GM10847 (cell line): ENCODE measurements around the gene MAGI2.

ENCODE experiments used
- POLR2A ChIP-seq: IDR thresholded peaks from 2 replicates; pipeline ENCODE4 v1.6.1; 2011; ENCODE audit not compliant: insufficient read length; ENCODE audit errors: extremely low read depth

Gene MAGI2

DNA sequence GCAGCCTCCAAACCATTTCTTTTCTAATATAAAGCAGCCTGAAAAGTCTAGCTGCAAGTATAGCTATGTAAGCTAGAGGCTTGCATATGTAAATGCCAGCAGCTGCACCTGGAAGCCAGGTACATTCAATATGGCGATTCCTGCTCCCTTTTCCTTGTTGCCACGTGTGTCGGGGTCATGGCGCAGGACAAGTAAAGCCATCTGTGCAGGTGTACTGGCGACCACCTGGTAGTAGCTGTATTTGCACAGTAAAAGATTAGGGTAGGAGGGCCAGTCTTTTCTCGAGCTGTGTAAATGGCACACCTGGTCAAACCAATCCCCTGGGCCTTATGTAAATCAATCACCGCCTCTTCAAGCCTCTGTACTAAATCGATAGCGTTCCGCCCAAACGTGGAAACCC, 484.5 kb downstream of the MAGI2 start:
- TF ChIP-seq POLR2A = no peak

DNA sequence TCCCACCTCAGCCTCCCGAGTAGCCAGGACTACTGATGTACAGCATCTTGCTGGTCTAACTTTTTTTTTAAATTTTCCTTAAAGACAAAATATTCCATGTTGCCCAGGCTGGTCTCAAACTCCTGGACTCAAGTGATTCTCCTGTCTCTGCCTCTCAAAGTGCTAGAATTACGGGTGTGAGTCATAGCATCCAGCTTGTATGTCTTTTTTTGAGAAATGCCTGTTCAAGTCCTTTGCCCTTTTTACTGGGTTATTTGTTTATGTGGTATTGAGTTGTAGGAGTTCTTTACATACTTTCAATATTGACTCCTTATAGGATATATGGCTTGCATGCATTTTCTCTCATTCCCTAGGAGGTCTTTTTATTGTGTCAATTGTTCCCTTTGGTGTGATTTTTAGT, 486.4 kb downstream of the MAGI2 start:
- no peak for TF ChIP-seq POLR2A

DNA sequence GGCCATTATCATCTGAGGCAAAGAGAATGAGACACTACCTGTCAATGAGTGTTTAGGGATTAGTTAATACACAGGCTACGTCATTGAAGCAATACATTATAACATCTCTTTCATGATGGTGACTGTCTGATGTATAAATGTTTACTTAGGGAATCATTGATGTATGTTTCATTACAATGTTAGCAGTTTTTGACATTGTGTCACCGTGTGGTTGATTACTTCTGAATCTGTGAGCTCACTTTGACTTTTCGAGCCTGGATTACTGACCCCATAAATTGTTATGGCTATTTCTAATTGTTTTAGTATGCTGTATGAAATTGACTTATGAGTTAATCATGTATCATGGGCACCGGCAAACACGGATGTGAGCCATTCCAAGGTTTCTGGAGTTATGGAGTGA, 494.0 kb downstream of the MAGI2 start:
- no peak for TF ChIP-seq POLR2A

DNA sequence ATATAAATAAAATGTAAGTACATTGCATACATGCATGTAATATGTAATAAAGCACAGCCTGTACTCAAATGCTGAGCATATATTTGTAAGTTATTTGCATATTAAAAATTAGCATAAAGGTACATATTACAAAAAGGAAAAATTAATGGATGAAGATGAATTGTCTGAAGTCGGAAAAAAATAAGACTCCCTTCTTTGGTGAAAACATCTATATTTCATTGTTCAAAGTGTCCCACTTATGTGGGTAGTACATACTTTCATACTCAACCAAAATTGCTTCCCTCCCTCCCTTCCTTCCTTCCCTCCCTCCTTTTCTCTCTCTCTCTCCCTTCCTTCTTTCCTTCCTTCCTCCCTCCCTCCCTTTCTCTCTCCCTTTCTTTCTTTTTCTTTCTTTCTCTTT, 498.1 kb downstream of the MAGI2 start:
- TF ChIP-seq POLR2A = no peak

DNA sequence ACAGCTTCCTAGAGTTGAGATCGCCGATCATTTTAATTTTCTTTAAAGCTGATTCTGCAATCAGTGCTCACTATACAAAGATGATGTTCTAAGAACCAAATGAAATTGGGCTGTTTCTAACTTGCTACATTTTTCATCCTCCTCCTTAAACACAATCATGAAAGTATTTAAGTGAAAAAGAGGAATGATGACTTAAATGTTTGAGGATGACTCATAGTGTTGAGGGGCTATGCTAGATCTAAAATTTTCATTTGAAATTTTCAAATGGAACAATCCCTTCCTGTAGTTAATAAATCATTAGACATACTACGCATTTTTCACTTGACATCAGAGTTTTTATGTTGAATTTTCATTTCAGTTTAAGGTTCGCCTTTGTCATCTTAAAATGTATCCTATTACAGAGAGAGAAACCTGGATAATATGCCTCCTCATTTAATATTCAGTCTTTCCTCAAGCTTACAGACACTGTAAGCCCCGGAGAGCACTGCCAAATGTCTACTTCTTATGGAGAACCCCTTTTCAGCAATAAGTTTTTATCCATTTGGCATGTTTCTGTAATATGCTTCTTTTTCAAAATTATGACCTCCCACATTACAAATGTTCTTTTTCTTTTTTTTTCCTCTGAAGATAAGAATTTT, 499.6 kb downstream of the MAGI2 start:
- TF ChIP-seq POLR2A = no peak

DNA sequence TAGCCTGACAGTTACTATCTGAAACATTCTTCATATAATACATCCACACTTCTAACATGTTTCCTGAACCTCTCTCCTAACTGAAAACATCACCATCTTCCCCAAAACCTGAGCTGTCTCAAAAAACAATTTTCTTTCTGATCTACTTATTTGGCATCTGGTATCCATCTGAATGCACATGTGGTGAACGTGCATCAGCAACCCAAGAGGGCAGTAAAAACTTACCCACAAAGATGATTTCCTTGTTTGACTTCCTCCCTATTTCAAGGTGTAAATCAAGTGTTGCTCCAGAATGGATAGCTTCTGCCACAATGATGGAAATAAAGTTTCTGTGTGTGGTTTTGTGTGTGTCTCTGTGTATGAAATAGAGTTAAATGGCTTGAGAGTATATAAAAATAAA, 500.4 kb downstream of the MAGI2 start:
- no peak for TF ChIP-seq POLR2A

DNA sequence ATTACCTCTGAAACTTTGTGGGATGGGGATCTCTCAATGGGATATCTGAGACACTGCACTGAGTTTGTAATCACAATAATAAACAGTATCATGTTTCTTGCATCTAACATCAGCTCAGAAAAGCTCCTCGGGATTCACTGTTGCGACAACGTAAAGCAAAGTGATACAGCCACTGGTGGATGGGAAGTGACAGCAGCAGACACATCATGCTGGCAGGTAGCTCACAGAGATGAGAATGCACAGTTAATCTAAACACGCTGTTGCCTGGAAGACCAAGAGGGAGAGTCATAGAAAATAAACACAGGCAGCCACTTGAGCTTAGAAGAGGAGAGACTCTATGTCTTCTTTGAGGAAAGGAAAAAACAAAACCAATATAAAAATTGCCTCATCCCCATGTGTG, 513.8 kb downstream of the MAGI2 start:
- no peak for TF ChIP-seq POLR2A

DNA sequence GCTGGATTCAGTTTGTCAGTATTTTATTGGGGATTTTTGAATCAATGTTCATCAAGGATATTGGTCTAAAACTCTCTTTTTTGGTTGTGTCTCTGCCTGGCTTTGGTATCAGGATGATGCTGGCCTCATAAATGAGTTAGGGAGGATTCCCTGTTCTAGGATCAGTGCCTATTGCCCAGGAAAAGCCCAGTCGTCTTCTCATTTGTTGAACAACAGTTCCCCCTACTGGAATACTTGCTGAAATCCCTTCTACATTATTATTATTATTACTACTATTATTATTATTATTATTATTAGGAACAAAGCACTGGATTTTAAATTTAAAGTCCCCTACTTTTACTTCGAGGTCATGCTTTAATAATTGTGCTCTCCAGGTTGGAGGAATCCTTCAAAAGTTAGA, 528.9 kb downstream of the MAGI2 start:
- TF ChIP-seq POLR2A = no peak

DNA sequence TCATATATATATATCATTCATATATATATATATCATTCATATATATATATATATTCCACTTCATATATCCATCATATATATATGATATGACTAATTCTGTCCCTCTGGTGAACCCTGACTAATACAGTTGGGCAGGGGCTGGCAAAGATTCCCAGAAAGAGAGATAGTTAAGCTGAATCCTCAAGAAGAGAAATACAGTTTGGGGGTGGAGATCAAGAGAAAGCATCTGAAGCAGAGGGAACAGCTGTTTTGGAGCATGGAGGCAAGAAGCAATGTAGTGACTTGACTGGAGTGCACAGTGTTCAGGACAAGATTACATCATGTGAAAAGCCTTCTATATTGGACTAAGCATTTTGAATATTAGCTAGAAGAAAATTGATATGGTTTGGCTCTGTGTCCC, 540.7 kb downstream of the MAGI2 start:
- no peak for TF ChIP-seq POLR2A

DNA sequence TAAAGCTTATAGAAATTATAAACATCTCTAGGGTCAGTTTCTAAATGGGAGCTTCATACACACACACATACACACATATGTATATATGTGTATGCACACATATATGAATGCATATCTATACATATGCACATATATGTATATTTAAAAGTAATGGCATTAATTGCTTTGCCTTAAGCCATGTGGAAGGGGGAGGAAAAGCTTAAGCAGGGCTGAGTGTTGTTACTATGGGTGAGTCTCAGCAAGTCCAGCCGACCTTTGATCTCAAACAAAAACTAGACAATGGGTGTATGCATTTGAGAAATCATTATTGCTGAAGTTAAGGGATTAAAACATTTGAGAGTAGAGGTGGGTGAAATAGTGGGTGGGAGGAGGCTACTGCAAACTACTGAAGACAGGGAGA, 546.7 kb downstream of the MAGI2 start:
- TF ChIP-seq POLR2A = no peak

DNA sequence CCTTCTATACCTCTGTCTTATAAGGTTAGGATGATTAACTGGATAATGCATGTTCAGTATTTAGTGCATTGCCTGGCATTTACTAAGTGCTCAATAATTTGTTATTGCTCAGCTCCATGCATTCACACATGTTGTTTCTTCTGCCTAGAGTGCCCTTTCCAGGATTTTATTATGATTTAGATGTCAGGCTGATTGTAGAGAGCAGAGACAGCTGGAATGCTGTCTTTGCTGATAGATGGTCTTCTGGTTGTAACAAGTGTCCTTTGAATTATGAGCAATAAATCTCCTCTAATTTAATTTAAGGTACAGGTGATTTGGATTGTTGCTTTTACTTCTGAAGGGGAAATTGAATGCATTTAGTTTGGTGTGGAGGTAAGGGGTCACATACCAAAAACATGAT, 548.0 kb downstream of the MAGI2 start:
- TF ChIP-seq POLR2A = no peak

DNA sequence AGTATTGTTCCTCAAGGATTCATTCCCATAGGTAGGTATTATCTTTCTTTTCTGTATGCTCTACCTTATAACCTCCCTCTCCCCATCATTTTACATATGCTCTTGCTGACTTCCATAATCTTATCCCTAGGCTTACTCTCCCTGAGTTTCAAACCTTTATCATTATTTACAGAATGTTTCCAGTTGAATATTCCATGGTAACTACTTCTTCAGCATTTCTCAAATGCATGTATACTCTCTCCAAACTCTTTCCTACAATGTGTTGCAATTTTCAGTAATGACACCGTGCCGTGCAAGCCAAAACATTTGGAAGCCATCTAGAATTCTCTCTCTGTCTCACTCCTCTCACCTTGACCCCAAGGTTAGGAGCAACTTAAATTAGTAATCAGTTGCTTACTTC, 548.5 kb downstream of the MAGI2 start:
- TF ChIP-seq POLR2A = no peak

DNA sequence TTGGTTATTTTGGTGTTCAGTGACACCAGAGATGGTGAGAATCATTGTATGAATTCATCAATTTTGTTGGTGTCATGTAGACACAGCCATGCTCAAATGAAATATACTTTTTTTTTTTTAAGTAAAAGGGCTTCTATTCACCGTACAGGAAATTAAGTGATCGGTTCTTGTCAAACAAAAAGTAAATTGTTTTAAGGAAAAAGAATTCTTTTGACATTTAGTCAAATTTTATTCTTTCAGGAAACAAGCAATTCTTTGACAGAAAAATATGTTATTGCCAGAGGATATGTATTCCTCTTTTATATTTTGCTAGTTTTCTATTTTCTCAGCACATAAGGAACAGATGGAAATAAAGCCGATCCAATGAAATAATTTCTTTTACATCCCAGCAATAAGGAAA, 551.9 kb downstream of the MAGI2 start:
- TF ChIP-seq POLR2A = no peak

DNA sequence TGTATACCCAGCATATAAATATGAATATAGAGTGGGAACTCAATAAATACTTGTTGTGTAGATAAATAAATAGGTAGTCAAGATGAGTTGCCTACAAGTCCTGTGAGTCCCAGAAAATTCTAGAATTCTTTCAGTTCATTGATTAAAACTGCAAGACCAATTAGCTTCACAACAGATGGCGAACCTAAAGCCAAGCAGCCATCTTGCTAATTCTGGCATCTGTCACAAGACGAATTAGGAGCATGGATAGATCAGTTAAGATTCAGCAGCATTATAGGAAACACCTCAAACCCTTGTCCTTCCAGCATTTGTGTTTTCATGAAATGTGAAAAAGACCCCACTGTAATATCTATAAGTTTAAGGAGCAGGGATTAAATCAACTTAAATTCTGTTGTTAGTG, 552.7 kb downstream of the MAGI2 start:
- no peak for TF ChIP-seq POLR2A

DNA sequence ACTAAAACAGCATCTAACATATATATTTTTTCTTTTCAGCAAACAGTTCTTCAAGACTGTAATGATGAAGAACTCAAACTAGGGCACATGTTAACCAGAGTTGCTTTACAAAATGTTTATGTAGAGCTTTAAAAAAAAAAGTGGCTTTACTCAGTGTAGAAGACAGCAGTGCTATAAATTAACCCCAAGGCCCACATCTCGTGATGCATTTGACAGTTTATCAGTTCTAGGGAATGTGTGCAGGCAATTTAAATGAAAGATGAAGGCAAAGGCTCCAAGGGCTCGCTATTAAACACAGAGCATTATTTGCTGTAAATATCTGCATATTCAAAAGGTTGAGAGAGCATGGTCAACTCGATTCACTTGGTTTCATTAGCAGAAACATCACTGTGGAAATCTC, 558.1 kb downstream of the MAGI2 start:
- no peak for TF ChIP-seq POLR2A

DNA sequence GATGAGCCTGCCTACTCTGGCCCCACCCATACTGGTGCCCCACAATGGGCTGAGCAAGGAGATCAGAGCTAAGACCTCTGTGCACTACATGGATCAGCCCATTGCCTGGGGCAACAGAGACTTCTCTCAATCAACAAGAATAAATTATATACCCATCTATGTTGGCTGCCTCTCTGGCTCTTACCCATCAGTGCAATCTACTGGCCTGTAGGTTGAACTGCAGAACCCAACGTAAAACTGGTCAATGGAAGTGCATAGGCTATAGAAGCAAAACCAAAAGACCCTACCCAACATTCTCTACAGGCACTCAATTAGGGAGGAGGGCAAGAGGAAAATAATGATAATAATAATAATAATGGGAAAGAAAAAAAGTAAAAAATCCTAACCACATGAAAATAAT, 574.3 kb downstream of the MAGI2 start:
- no peak for TF ChIP-seq POLR2A

DNA sequence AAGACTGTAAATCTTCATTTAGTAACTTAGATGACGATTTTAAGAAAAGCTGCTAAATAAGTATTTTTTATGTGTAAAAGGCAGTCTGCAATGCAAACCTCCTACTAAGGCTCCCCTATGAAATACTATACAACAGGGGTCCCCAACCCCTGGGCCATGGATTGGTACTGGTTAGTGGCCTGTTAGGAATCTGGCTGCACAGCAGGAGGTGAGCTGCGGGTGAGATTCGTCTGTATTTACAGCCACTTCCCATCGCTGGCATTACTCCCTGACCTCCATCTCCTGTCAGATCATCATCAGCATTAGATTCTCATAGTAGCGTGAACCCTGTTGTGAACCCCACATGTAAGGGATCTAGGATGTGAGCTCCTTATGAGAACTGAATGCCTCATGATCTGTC, 580.4 kb downstream of the MAGI2 start:
- TF ChIP-seq POLR2A = no peak

DNA sequence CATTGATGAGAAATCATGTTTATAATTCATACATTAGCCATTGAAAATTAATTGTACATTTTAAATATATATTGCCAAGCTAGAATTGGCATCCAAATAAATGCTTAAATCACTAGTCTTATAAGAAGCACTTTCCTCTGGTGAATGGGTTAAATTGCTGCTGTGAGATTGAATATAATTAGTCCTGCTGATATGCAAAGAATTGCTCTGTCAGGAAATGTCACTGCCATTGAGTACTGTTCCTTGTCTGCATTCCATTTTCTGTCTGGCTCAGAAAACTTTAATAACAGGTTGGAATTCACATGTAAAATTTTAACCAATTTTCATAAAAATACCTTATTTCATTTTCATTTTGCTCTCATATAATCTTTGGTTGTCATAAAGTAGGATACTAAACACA, 589.1 kb downstream of the MAGI2 start:
- TF ChIP-seq POLR2A = no peak

DNA sequence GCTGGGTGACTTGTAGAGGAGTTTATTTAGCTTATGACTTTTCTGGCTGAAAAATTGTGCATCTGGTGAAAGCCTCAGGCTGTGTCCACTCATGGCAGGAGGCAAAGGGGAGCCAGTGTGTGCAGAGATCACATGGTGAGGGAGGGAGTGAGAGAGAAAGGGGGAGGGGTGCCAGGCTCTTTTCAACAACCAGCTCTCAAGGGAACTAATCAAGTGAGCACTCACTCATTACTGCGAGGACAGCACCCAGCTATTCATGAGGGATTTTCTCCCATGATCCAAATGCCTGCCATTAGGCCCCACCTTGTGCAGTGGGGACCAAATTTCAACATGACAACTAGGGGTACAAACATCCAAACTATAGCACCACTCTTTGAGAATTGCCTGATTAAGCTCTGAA, 590.2 kb downstream of the MAGI2 start:
- TF ChIP-seq POLR2A = no peak
